OCI-LY3 (cell line): ENCODE measurements around the gene CD46.

Experiments used
- H2AFZ ChIP-seq: fragments of 200-600, 300-600 bp; shearing (Covaris generic); 2 replicates; pipeline ENCODE4 v1.6.0; 2014; ENCODE audit warnings: antibody characterized with exemption, low read depth, low read length
- H3K27ac ChIP-seq: fragments of 200-600, 300-600 bp; sonication (generic); 2 replicates; pipeline ENCODE4 v1.5.1; 2014; ENCODE audit warnings: mild to moderate bottlenecking, low read length, moderate library complexity, mixed read lengths
- H3K27me3 ChIP-seq: fragments of 200-600, 300-600 bp; sonication (generic); 2 replicates; pipeline ENCODE4 v1.6.1; 2014; ENCODE audit warnings: low read depth, low read length, mixed read lengths
- H3K36me3 ChIP-seq: fragments of 200-600, 300-600 bp; sonication (generic); replicated peaks from 2 replicates; pipeline ENCODE3; 2014; ENCODE audit warnings: low read depth, low read length, mixed read lengths
- H3K4me1 ChIP-seq: fragments of 300-600, 200-600 bp; sonication (generic); 2 replicates; pipeline ENCODE4 v1.6.1; 2014; ENCODE audit warnings: low read length, mixed read lengths
- H3K4me2 ChIP-seq: fragments of 200-600, 300-600 bp; sonication (generic); 2 replicates; pipeline ENCODE4 v1.6.1; 2014; ENCODE audit warnings: low read length, mixed read lengths
- H3K4me3 ChIP-seq: fragments of 300-600, 200-600 bp; sonication (generic); 2 replicates; pipeline ENCODE4 v1.5.1; 2014; ENCODE audit warnings: antibody characterized with exemption, mild to moderate bottlenecking, low read length, moderate library complexity
- H3K79me2 ChIP-seq: fragments of 300-600, 200-600 bp; shearing (Covaris generic); 2 replicates; pipeline ENCODE4 v1.6.1; 2014; ENCODE audit warnings: mild to moderate bottlenecking, low read length, mixed read lengths
- H3K9ac ChIP-seq: fragments of 300-600, 200-600 bp; shearing (Covaris generic); 2 replicates; pipeline ENCODE4 v1.6.0; 2014; ENCODE audit warnings: mild to moderate bottlenecking, low read length, moderate library complexity
- H3K9me3 ChIP-seq: fragments of 200-600, 300-600 bp; shearing (Covaris generic); 2 replicates; pipeline ENCODE4 v1.6.1; 2014; ENCODE audit warnings: low read length, mixed read lengths; ENCODE audit not compliant: insufficient read depth
- H4K20me1 ChIP-seq: fragments of 200-600, 300-600 bp; sonication (generic); 2 replicates; pipeline ENCODE4 v1.6.1; 2016; ENCODE audit warnings: low read length, mixed read lengths; ENCODE audit not compliant: insufficient read depth
- CTCF ChIP-seq: fragments of 200-600, 300-600 bp; sonication (generic); IDR thresholded peaks from 2 replicates; pipeline ENCODE4 v1.5.1; 2014; ENCODE audit warnings: antibody characterized with exemption, low read length, low read depth
- EZH2phosphoT487 ChIP-seq: fragments of 200-600 bp; shearing (Covaris generic); IDR thresholded peaks from 2 replicates; pipeline ENCODE4 v1.6.1; 2018; ENCODE audit warnings: antibody characterized with exemption, mixed run types, low read depth

Gene CD46

DNA sequence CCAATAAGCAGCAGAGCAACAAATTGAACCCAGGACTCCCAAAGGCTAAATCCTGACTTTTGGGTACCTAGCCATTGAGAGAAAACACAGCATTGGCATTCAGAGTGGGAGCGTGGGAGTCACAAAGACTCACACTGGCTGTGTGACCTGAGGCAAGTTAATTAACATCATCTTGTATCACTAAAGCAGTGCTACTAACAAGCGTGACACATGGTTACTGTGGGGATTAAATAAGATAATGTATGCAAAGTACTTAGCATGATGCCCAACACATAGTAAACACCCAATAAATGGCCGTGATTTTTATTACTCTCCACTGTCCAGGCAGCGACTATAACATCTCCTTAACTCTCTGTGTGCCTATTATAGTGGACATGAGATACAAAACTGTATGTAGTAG, 85.8 kb downstream of the CD46 start:
- no peaks in the 10 kb centered on the region for H4K20me1 ChIP-seq
- H3K36me3 ChIP-seq: peaks cover 1% of the 10 kb centered on the region
- H3K27ac ChIP-seq: no peak overlapping the region
- no peak overlapping the region for H3K9ac ChIP-seq
- no peak for TF ChIP-seq EZH2phosphoT487
- no peak for TF ChIP-seq CTCF
- no peaks in the 10 kb centered on the region for H3K27me3 ChIP-seq
- no peak overlapping the region for H3K4me3 ChIP-seq
- peaks cover 8% of the 10 kb centered on the region for H3K79me2 ChIP-seq
- H3K4me1 ChIP-seq: peaks cover 21% of the 10 kb centered on the region
- no peak overlapping the region for H3K4me2 ChIP-seq
- no peak overlapping the region for H2AFZ ChIP-seq
- H3K9me3 ChIP-seq: no peaks in the 10 kb centered on the region

GRCh38 chr1:207838156-207839082, 86.6 kb downstream of the CD46 start:
- no peak overlapping the region for H2AFZ ChIP-seq
- H3K4me3 ChIP-seq: no peak overlapping the region
- peaks cover 14% of the 10 kb centered on the region for H3K4me1 ChIP-seq
- H3K27me3 ChIP-seq: no peaks in the 10 kb centered on the region
- H3K36me3 ChIP-seq: no peaks in the 10 kb centered on the region
- no peak for TF ChIP-seq EZH2phosphoT487
- no peak for TF ChIP-seq CTCF
- no peaks in the 10 kb centered on the region for H3K9me3 ChIP-seq
- no peak overlapping the region for H3K9ac ChIP-seq
- peaks cover 3% of the 10 kb centered on the region for H3K79me2 ChIP-seq
- H4K20me1 ChIP-seq: no peaks in the 10 kb centered on the region
- no peak overlapping the region for H3K27ac ChIP-seq
- no peak overlapping the region for H3K4me2 ChIP-seq

DNA sequence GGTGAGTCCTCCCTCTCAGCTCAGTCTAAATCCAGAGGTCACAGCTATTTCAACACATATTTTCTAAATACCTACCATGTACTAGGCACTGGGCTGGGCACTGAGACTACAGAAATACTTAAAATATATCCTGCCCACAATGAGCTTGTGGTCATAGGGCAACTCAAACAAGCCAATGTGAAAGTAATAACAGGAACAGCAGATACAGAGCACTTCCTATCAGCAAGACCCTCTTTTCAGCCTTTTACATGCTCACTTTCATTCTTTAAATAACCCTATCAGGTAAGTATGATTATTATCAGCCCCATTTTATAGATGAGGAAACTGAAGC, 87.2 kb downstream of the CD46 start:
- Histone ChIP-seq H3K27me3 (no peaks in the 10 kb centered on the region), H3K9ac (no peak overlapping the region), H3K4me2 (no peak overlapping the region), H4K20me1 (no peaks in the 10 kb centered on the region), H3K36me3 (no peaks in the 10 kb centered on the region), H2AFZ (no peak overlapping the region), H3K9me3 (no peaks in the 10 kb centered on the region), H3K27ac (no peak overlapping the region), H3K4me1 (peaks cover 7% of the 10 kb centered on the region), H3K79me2 (no peaks in the 10 kb centered on the region; the same call in 1 of the 2 replicates), H3K4me3 (no peak overlapping the region)
- TF ChIP-seq EZH2phosphoT487 (no peak), CTCF (no peak)

GRCh38 chr1:207840380-207840779, 88.5 kb downstream of the CD46 start:
- H3K79me2 ChIP-seq: no peaks in the 10 kb centered on the region; the same call in none of the 2 replicates
- TF ChIP-seq CTCF: no peak
- no peak for TF ChIP-seq EZH2phosphoT487
- no peaks in the 10 kb centered on the region for H3K9me3 ChIP-seq
- H3K9ac ChIP-seq: no peak overlapping the region
- H3K4me2 ChIP-seq: no peak overlapping the region
- H4K20me1 ChIP-seq: no peaks in the 10 kb centered on the region
- no peak overlapping the region for H3K27ac ChIP-seq
- H3K36me3 ChIP-seq: no peaks in the 10 kb centered on the region
- H2AFZ ChIP-seq: no peak overlapping the region
- no peaks in the 10 kb centered on the region for H3K27me3 ChIP-seq
- H3K4me1 ChIP-seq: peaks cover 7% of the 10 kb centered on the region
- H3K4me3 ChIP-seq: no peak overlapping the region
